HFFc6 (cell line): Measurements from ENCODE around the gene ANGEL2. TPM values are rescaled to one million over a fixed set of nuclear protein-coding genes. Genes with fewer than 3 reads are reported as not detected.
"Not testable (repeated sequence)": the region's sequence is repeated elsewhere in the genome, so short reads cannot be mapped to it uniquely, and the experiment has no call there.

Experiments
- DNase-seq: peaks from one replicate; pipeline ENCODE4 v3.0.0-alpha.2; 2018
- H3K27ac Mint-ChIP-seq: 2 replicates; pipeline ENCODE4 v1.8.0; 2020; ENCODE audit warnings: mild to moderate bottlenecking, mixed read lengths
- H3K27me3 Mint-ChIP-seq: 2 replicates; pipeline ENCODE4 v1.8.0; 2021; ENCODE audit warnings: mild to moderate bottlenecking, moderate library complexity, mixed read lengths; ENCODE audit not compliant: insufficient read depth
- H3K36me3 Mint-ChIP-seq: 2 replicates; pipeline ENCODE4 v1.8.0; 2021; ENCODE audit warnings: low read depth, mixed read lengths
- H3K4me1 Mint-ChIP-seq: 2 replicates; pipeline ENCODE4 v1.8.0; 2020; ENCODE audit warnings: low read depth, mixed read lengths
- H3K4me3 Mint-ChIP-seq: 2 replicates; pipeline ENCODE4 v1.8.0; 2020; ENCODE audit warnings: mild to moderate bottlenecking, moderate library complexity, mixed read lengths
- H3K9me3 Mint-ChIP-seq: 2 replicates; pipeline ENCODE4 v1.8.0; 2020; ENCODE audit warnings: mild to moderate bottlenecking, mixed read lengths
- total RNA-seq, 6 experiments: library from RNA; stranded (reverse); fragmentation: NEBNext Ultra II Directional; extraction: Animal tissue kit (Norgen Biotek cat#: 25700); gene quantifications; 2 replicates in 1 of 6; 3 replicates in 5 of 6; pipeline ENCODE4 v1.2.3, GENCODE V29; 2021
- TF ChIP-seq, protein P1 (sequence below): fragments of 200-600 bp; sonication (generic); IDR thresholded peaks from 2 replicates; pipeline ENCODE4 v1.5.0; 2021; ENCODE audit warnings: antibody characterized with exemption, mild to moderate bottlenecking

ANGEL2 gene
- total RNA-seq, 6 experiments from 2014 or later: 21.0 to 27.2 (median 24.4) TPM

DNA sequence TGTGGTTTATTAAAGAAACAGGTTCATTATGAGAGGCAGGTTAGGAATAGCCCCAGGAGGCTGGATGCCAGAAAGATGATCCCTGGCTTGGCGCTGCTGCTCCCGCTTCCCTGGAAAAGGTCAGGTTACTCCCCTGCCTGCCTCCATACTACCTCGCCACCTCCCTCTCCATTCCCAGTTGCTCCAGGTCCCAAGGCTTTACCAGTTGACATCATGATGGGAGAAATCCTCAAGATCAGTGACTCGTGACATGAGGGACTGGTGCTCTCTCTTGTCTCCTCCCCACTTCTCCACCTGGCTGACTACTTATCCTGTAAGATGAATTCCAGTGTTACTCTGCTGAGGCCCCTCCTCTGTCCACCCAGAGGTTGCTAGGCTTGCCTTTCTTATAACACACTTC, 45.6 kb downstream of the ANGEL2 start:
- Mint-ChIP-seq H3K27me3 (peaks cover 42% of the 10 kb centered on the region), H3K27ac (no peak overlapping the region), H3K9me3 (no peaks in the 10 kb centered on the region), H3K4me1 (peaks cover 10% of the 10 kb centered on the region), H3K4me3 (no peak overlapping the region), H3K36me3 (no peaks in the 10 kb centered on the region)
- TF ChIP-seq, protein P1, sequence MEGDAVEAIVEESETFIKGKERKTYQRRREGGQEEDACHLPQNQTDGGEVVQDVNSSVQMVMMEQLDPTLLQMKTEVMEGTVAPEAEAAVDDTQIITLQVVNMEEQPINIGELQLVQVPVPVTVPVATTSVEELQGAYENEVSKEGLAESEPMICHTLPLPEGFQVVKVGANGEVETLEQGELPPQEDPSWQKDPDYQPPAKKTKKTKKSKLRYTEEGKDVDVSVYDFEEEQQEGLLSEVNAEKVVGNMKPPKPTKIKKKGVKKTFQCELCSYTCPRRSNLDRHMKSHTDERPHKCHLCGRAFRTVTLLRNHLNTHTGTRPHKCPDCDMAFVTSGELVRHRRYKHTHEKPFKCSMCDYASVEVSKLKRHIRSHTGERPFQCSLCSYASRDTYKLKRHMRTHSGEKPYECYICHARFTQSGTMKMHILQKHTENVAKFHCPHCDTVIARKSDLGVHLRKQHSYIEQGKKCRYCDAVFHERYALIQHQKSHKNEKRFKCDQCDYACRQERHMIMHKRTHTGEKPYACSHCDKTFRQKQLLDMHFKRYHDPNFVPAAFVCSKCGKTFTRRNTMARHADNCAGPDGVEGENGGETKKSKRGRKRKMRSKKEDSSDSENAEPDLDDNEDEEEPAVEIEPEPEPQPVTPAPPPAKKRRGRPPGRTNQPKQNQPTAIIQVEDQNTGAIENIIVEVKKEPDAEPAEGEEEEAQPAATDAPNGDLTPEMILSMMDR: no peak
- no peak for DNase-seq

DNA sequence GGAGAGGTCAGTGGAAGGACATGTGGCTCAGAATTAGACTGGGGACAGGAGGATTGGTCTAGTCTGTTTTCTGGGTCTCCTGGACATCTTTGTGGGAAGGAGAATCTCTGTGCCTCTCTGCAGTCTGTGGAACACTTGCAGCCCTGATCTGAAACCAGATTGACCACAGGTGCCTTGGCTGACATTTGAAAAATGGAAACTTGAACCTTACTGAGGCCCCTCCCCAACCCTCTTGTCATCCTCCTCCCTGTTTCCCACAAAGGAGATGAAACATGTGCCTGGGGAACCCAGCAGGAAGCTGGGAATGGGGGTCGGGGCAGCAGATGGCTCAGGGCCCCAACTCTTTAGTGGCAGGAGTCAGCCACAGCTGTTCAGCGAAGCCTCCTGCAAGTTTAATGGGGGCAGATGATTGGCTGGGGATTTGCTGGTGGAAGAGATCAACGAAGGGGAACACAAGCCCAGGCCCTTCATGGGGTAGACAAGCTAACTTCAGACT, 47.3 kb downstream of the ANGEL2 start:
- H3K4me1 Mint-ChIP-seq: peaks cover 6% of the 10 kb centered on the region
- peaks cover 38% of the 10 kb centered on the region for H3K27me3 Mint-ChIP-seq
- no peak overlapping the region for H3K27ac Mint-ChIP-seq
- DNase-seq: no peak
- no peaks in the 10 kb centered on the region for H3K36me3 Mint-ChIP-seq
- TF ChIP-seq, protein P1: no peak
- no peak overlapping the region for H3K4me3 Mint-ChIP-seq
- no peaks in the 10 kb centered on the region for H3K9me3 Mint-ChIP-seq

- Mint-ChIP-seq H3K27me3 (peaks cover 38% of the 10 kb centered on the region), H3K4me1 (peaks cover 6% of the 10 kb centered on the region), H3K36me3 (no peaks in the 10 kb centered on the region), H3K27ac (no peak overlapping the region), H3K4me3 (no peak overlapping the region), H3K9me3 (no peaks in the 10 kb centered on the region)
- TF ChIP-seq, protein P1: peak; percentile 78
- peak; percentile 48 for DNase-seq
Measured at GRCh38 chr1:212967801-212968200, 47.9 kb downstream of the ANGEL2 start.

DNA sequence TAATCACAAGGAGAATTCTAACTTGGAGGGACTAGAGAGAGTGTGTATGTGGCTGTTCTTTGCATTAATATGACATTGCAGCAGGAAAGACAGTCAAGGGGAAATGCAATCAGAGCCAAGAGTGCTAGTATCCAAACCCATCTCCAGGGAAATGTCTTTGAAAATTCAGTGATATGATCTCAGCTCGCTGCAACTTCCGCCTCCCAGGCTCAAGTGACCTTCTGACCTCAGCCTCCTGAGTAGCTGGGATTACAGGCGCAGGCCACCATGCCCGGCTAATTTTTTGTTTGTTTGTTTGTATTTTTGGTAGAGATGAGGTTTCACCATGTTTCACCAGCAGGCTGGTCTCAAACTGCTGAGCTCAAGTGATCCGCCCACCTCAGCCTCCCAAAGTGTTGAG, 49.1 kb downstream of the ANGEL2 start:
- TF ChIP-seq, protein P1: no peak
- Mint-ChIP-seq H3K4me1 (peaks cover 6% of the 10 kb centered on the region), H3K9me3 (no peaks in the 10 kb centered on the region), H3K27me3 (peaks cover 38% of the 10 kb centered on the region), H3K27ac (no peak overlapping the region), H3K4me3 (no peak overlapping the region), H3K36me3 (no peaks in the 10 kb centered on the region)
- DNase-seq: no peak

- H3K4me1 Mint-ChIP-seq, H3K36me3 Mint-ChIP-seq, H3K27ac Mint-ChIP-seq, H3K9me3 Mint-ChIP-seq, DNase-seq, H3K4me3 Mint-ChIP-seq: not testable (repeated sequence)
- peaks cover 35% of the 10 kb centered on the region for H3K27me3 Mint-ChIP-seq
Measured at GRCh38 chr1:212964993-212965392, 50.7 kb downstream of the ANGEL2 start.

GRCh38 chr1:212964102-212964501, 51.6 kb downstream of the ANGEL2 start:
- Mint-ChIP-seq H3K4me3 (no peak overlapping the region), H3K36me3 (no peaks in the 10 kb centered on the region), H3K27me3 (peaks cover 36% of the 10 kb centered on the region), H3K9me3 (no peaks in the 10 kb centered on the region), H3K4me1 (peaks cover 6% of the 10 kb centered on the region), H3K27ac (no peak overlapping the region)
- TF ChIP-seq, protein P1: no peak
- DNase-seq: no peak
